HepG2 (cell line): ENCODE results near the gene MLYCD. TPM values are rescaled to one million over a fixed set of nuclear protein-coding genes. Genes with fewer than 3 reads are reported as not detected.

Source experiments
- ATAC-seq: fragments of 200-7000 bp; cut with Tn5 transposase; 3 replicates; pipeline ENCODE4 v1.9.1; 2020; ENCODE audit warnings: mild to moderate bottlenecking, moderate library complexity
- BruUV-seq: library from RNA; stranded (reverse); fragments of 400-500 nt; replicated peaks from 2 replicates; lab custom pipeline; 2021; lab: Mats Ljungman, UMichigan
- CTCF ChIA-PET: fragments of 300-600 bp; formaldehyde crosslinking; extraction: SDS; loops from one replicate; lab custom pipeline; 2021; ENCODE audit warnings: low total read pairs, inconsistent platforms, low intra/inter-chr PET ratio; lab: Yijun Ruan, JAX
- POLR2A ChIA-PET: fragments of 350-600 bp; sonication (Branson Sonifier 250); formaldehyde crosslinking; loops from one replicate; lab custom pipeline; 2020; ENCODE audit warnings: antibody characterized with exemption, inconsistent platforms; lab: Yijun Ruan, JAX
- DNase-seq: peaks from one replicate; pipeline ENCODE4 v3.0.0-alpha.2; 2015; ENCODE audit warnings: low spot score
- FAIRE-seq: peaks from 3 replicates; lab custom pipeline; 2011; peaks lifted over from hg19 to GRCh38; lab: Jason Lieb, UNC
- H2AFZ ChIP-seq: one replicate; pipeline ENCODE4 v1.6.1; 2011; ENCODE audit warnings: low read length, inconsistent platforms
- H3K27ac ChIP-seq: fragments of 300-600 bp; 3 replicates; pipeline ENCODE4 v1.8.0; 2011; ENCODE audit warnings: mixed run types, mild to moderate bottlenecking, mixed read lengths, low read length, inconsistent platforms; ENCODE audit not compliant: insufficient read depth; ENCODE audit errors: extremely low read length
- H3K27me3 ChIP-seq, 2 experiments: fragments of 200-600 bp in 1 of 2; 2 replicates in 1 of 2; 3 replicates in 1 of 2; pipeline versions ENCODE4 v1.6.0 to v1.8.0; 2011; ENCODE audit warnings: low read length in 2 of 2, mild to moderate bottlenecking in 2 of 2, moderate library complexity in 2 of 2, inconsistent platforms in 1 of 2; ENCODE audit not compliant: insufficient read depth in 2 of 2, control insufficient read depth in 1 of 2
- H3K36me3 ChIP-seq, 2 experiments: fragments of 200-600 bp in 1 of 2; replicated peaks in 1 of 2; 2 replicates in 1 of 2; 3 replicates in 1 of 2; pipeline versions ENCODE4 v1.5.1 to v1.8.0; 2011; ENCODE audit warnings: low read length in 2 of 2, inconsistent platforms in 1 of 2; ENCODE audit not compliant: insufficient read depth in 2 of 2, control insufficient read depth in 1 of 2
- H3K4me1 ChIP-seq: 2 replicates; pipeline ENCODE4 v1.5.1; 2012; ENCODE audit warnings: low read length, inconsistent platforms; ENCODE audit not compliant: insufficient read depth
- H3K4me2 ChIP-seq: 2 replicates; pipeline ENCODE4 v1.6.0; 2011; ENCODE audit warnings: low read depth, low read length, inconsistent platforms
- H3K4me3 ChIP-seq, 3 experiments: fragments of 200-600 bp in 1 of 3; sonication (generic), shearing (Covaris generic) in 1 of 3; replicated peaks in 1 of 3; 2 replicates each; pipeline ENCODE4 v1.5.1; 2011 to 2016; ENCODE audit warnings: low read length in 3 of 3, inconsistent platforms in 2 of 3, low read depth in 2 of 3, mild to moderate bottlenecking in 2 of 3, control low read depth in 1 of 3, mixed read lengths in 1 of 3; ENCODE audit not compliant: insufficient read depth in 1 of 3
- H3K79me2 ChIP-seq: one replicate; pipeline ENCODE4 v1.6.1; 2011; ENCODE audit warnings: low read length, inconsistent platforms; ENCODE audit not compliant: insufficient read depth
- H3K9ac ChIP-seq: 2 replicates; pipeline ENCODE4 v1.6.0; 2011; ENCODE audit warnings: mild to moderate bottlenecking, low read depth, low read length, inconsistent platforms; ENCODE audit not compliant: insufficient read depth
- H3K9me3 ChIP-seq: 2 replicates; pipeline ENCODE4 v1.5.1; 2012; ENCODE audit warnings: mild to moderate bottlenecking, low read length
- H4K20me1 ChIP-seq: 2 replicates; pipeline ENCODE4 v1.6.0; 2011; ENCODE audit warnings: inconsistent platforms, mild to moderate bottlenecking, low read length, moderate library complexity; ENCODE audit not compliant: insufficient read depth
- DR1 ChIP-seq: sonication (generic); formaldehyde crosslinking; IDR thresholded peaks from 2 replicates; pipeline ENCODE4 v1.8.0; 2021; ENCODE audit warnings: mild to moderate bottlenecking, missing genetic modification reagents, inconsistent platforms
- FOXP1 ChIP-seq, 2 experiments: fragments of 450-650 bp in 1 of 2; IDR thresholded peaks; 2 replicates each; pipeline ENCODE4 v1.6.1; 2017 to 2018; ENCODE audit warnings: antibody characterized with exemption in 1 of 2
- SP1 ChIP-seq, 2 experiments: fragments of 450-650 bp in 1 of 2; sonication (generic) in 1 of 2; formaldehyde crosslinking in 1 of 2; IDR thresholded peaks; 2 replicates each; pipeline versions ENCODE4 v1.4.0 to v1.6.1; 2016 to 2020; ENCODE audit warnings: missing genetic modification reagents in 1 of 2
- THYN1 ChIP-seq: sonication (generic); formaldehyde crosslinking; IDR thresholded peaks from 2 replicates; pipeline ENCODE4 v1.8.1; 2023; ENCODE audit warnings: low read depth, mild to moderate bottlenecking, moderate library complexity, missing genetic modification reagents, borderline replicate concordance
- ZNF263 ChIP-seq: sonication (generic); formaldehyde crosslinking; IDR thresholded peaks from 2 replicates; pipeline ENCODE4 v1.4.0; 2020; ENCODE audit warnings: missing genetic modification reagents
- ZNF431 ChIP-seq: sonication (generic); formaldehyde crosslinking; IDR thresholded peaks from 2 replicates; pipeline ENCODE4 v1.9.0; 2022; ENCODE audit warnings: missing genetic modification reagents, low read depth, mild to moderate bottlenecking, borderline replicate concordance
- ZSCAN20 ChIP-seq: sonication (generic); formaldehyde crosslinking; IDR thresholded peaks from 2 replicates; pipeline ENCODE4 v1.4.0; 2020; ENCODE audit warnings: missing genetic modification reagents, mild to moderate bottlenecking, borderline replicate concordance
- WGBS: methylation state at CpG from one replicate; pipeline ENCODE4 v1.1.6; 2017; ENCODE audit warnings: low lambda C conversion rate; 5-methylcytosine and 5-hydroxymethylcytosine counted together
- in situ Hi-C: cut with HindIII; loops from 2 replicates; pipeline ENCODE4 v1.10.0; 2017; ENCODE audit warnings: low pct_unique_long_range_greater_than_20kb; ENCODE audit not compliant: extremely low pct_ligation_motif_present
- intact Hi-C: fragments of 100-400 bp; cut with micrococcal nuclease; formaldehyde crosslinking; loops from one replicate; pipeline ENCODE4 v1.10.0; 2022; ENCODE audit not compliant: unreplicated experiment
- polyA plus RNA-seq, 8 experiments: library from polyadenylated mRNA; depleted of rRNA in 3 of 8; stranded (reverse) in 7 of 8; unstranded in 1 of 8; fragments of >200 nt; fragmentation: Illumina TruSeq in 4 of 8; extraction: Trizol in 4 of 8; gene quantifications; 2 replicates each; pipeline versions ENCODE4 v1.2.1 to v1.2.3, GENCODE V29; 2011 to 2016; ENCODE audit warnings: low read depth in 4 of 8, missing spikeins in 1 of 8, mixed read lengths in 1 of 8; ENCODE audit not compliant: insufficient read depth in 1 of 8
- total RNA-seq, 5 experiments: library from RNA; depleted of rRNA; stranded (reverse); fragments of >200 nt; fragmentation: Illumina TruSeq; extraction: Trizol; gene quantifications; 2 replicates each; pipeline ENCODE4 v1.2.3, GENCODE V29; 2016; ENCODE audit warnings: low read depth in 1 of 5
- TF ChIP-seq, protein P1 (sequence below): sonication (generic); formaldehyde crosslinking; IDR thresholded peaks from 2 replicates; pipeline ENCODE4 v1.4.0; 2020; ENCODE audit warnings: missing genetic modification reagents
- TF ChIP-seq, protein P2 (sequence below): sonication (generic); formaldehyde crosslinking; IDR thresholded peaks from 2 replicates; pipeline ENCODE4 v1.5.1; 2020; ENCODE audit warnings: mild to moderate bottlenecking, moderate library complexity, missing genetic modification reagents
- TF ChIP-seq, protein P3 (sequence below): sonication (generic); formaldehyde crosslinking; IDR thresholded peaks from 2 replicates; pipeline ENCODE4 v1.4.0; 2020; ENCODE audit warnings: missing genetic modification reagents

MLYCD gene
- total and polyA plus RNA-seq, 2 of the 13 experiments (the other 11 are each of a cell fraction or from before 2014, with no cell fraction given) = 1.8 to 4.0 TPM

DNA sequence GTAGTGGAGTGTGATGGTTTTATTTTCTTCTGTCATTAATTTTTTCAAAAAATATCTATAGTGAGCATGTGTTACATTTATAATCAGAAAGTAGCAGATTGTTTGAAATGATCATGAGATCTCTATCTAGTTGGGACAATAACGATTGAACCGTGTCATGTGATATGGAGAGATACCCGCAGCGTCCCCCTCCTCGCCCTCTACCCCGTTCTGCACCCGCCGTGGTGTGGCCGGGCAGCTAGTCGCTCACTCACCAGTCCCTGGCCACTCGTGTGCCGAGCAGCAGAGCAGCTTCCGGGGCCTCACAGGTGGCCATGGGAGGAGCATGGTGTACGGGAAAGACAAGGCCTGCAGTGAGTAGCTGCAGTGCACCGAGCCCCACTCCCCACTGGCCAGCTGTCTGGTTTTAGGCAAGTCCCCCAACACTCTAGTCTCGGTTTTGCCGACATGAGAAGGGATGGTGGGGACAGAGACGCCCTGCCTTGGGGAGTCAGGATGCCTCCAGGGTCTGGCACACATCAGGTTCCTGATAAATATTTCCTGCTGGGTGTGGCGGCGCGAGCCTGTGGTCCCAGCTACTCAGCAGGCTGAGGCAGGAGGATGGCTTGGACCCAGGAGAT lies 15.3 kb downstream of the MLYCD start:
- Histone ChIP-seq H2AFZ (no peak overlapping the region), H3K4me1 (no peaks in the 10 kb centered on the region), H3K27me3 (no peaks in the 10 kb centered on the region), H3K4me2 (no peak overlapping the region), H3K9ac (no peak overlapping the region), H3K4me3 (no peak overlapping the region), H3K27ac (no peak overlapping the region), H3K9me3 (no peaks in the 10 kb centered on the region), H3K79me2 (no peaks in the 10 kb centered on the region), H4K20me1 (no peaks in the 10 kb centered on the region; the same call in 1 of the 2 replicates), H3K36me3 (peaks cover 25 to 39% of the 10 kb centered on the region in 2 experiments)
- no peak for FAIRE-seq
- in situ Hi-C loops = no loop called here
- intact Hi-C loops = no loop called here
- ATAC-seq = no peak
- no TSS peak for BruUV-seq
- DNase-seq = no peak
- WGBS = 95% methylated on average over 20 of the region's 21 CpGs
- POLR2A ChIA-PET = no interaction called here
- CTCF ChIA-PET = no interaction called here
- no peak for TF ChIP-seq FOXP1 (IDR thresholded peaks at IDR 0.05)
- no peak for TF ChIP-seq FOXP1 (CRISPR knock-in tag; IDR thresholded peaks at IDR 0.05)
- TF ChIP-seq, protein P1, sequence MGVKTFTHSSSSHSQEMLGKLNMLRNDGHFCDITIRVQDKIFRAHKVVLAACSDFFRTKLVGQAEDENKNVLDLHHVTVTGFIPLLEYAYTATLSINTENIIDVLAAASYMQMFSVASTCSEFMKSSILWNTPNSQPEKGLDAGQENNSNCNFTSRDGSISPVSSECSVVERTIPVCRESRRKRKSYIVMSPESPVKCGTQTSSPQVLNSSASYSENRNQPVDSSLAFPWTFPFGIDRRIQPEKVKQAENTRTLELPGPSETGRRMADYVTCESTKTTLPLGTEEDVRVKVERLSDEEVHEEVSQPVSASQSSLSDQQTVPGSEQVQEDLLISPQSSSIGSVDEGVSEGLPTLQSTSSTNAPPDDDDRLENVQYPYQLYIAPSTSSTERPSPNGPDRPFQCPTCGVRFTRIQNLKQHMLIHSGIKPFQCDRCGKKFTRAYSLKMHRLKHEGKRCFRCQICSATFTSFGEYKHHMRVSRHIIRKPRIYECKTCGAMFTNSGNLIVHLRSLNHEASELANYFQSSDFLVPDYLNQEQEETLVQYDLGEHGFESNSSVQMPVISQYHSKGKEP = no peak
- TF ChIP-seq ZSCAN20 (CRISPR knock-in tag) = no peak
- no peak for TF ChIP-seq DR1 (CRISPR knock-in tag)
- no peak for TF ChIP-seq SP1 (IDR thresholded peaks at IDR 0.05)
- TF ChIP-seq SP1 (CRISPR knock-in tag; IDR thresholded peaks at IDR 0.05) = no peak
- TF ChIP-seq, protein P2, sequence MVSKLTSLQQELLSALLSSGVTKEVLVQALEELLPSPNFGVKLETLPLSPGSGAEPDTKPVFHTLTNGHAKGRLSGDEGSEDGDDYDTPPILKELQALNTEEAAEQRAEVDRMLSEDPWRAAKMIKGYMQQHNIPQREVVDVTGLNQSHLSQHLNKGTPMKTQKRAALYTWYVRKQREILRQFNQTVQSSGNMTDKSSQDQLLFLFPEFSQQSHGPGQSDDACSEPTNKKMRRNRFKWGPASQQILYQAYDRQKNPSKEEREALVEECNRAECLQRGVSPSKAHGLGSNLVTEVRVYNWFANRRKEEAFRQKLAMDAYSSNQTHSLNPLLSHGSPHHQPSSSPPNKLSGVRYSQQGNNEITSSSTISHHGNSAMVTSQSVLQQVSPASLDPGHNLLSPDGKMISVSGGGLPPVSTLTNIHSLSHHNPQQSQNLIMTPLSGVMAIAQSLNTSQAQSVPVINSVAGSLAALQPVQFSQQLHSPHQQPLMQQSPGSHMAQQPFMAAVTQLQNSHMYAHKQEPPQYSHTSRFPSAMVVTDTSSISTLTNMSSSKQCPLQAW (CRISPR knock-in tag) = no peak
- TF ChIP-seq, protein P3, sequence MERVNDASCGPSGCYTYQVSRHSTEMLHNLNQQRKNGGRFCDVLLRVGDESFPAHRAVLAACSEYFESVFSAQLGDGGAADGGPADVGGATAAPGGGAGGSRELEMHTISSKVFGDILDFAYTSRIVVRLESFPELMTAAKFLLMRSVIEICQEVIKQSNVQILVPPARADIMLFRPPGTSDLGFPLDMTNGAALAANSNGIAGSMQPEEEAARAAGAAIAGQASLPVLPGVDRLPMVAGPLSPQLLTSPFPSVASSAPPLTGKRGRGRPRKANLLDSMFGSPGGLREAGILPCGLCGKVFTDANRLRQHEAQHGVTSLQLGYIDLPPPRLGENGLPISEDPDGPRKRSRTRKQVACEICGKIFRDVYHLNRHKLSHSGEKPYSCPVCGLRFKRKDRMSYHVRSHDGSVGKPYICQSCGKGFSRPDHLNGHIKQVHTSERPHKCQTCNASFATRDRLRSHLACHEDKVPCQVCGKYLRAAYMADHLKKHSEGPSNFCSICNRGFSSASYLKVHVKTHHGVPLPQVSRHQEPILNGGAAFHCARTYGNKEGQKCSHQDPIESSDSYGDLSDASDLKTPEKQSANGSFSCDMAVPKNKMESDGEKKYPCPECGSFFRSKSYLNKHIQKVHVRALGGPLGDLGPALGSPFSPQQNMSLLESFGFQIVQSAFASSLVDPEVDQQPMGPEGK (CRISPR knock-in tag) = no peak
- TF ChIP-seq THYN1 (CRISPR knock-in tag) = no peak
- no peak for TF ChIP-seq ZNF263
- no peak for TF ChIP-seq ZNF431 (CRISPR knock-in tag)
